Glomerular endothelial cell (primary cell): ENCODE measurements around the gene SLC35F2. TPM values are rescaled to one million over a fixed set of nuclear protein-coding genes. Genes with fewer than 3 reads are reported as not detected.
"Not testable (repeated sequence)": the region's sequence is repeated elsewhere in the genome, so short reads cannot be mapped to it uniquely, and the experiment has no call there.

Experiments used
- DNase-seq: peaks from one replicate; pipeline ENCODE4 v3.0.0-alpha.2; 2011; ENCODE audit warnings: low read depth, low spot score; ENCODE audit errors: extremely low read depth
- total RNA-seq: library from RNA; depleted of rRNA; stranded (reverse); fragments of >200 nt; gene quantifications from 2 replicates; pipeline ENCODE4 v1.2.3, GENCODE V29; 2015

The SLC35F2 gene
- total RNA-seq, result 34.1 and 47.1 TPM in 2 replicates

- peak; percentile 47 for DNase-seq
Measured at GRCh38 chr11:107858217-107859070, at the start of gene SLC35F2. TSS of gene SLC35F2 (minus strand) at chr11:107858787. CDS start at chr11:107858767, 20 bp downstream.

GRCh38 chr11:107908211-107908610 lies 49.6 kb upstream of the SLC35F2 start:
- no peak for DNase-seq

GRCh38 chr11:107898270-107898669 lies 39.7 kb upstream of the SLC35F2 start:
- peak; percentile 33 for DNase-seq

GRCh38 chr11:107882095-107882820 lies 23.7 kb upstream of the SLC35F2 start:
- no peak for DNase-seq

GRCh38 chr11:107881471-107881870 lies 22.9 kb upstream of the SLC35F2 start:
- DNase-seq, result not testable (repeated sequence)

GRCh38 chr11:107876141-107876540 lies 17.6 kb upstream of the SLC35F2 start:
- DNase-seq, result no peak

- no peak for DNase-seq
Measured at GRCh38 chr11:107864591-107864990, 6.0 kb upstream of the SLC35F2 start.

GRCh38 chr11:107860688-107861087 lies 2.1 kb upstream of the SLC35F2 start:
- DNase-seq, result no peak

- not testable (repeated sequence) for DNase-seq
Measured at GRCh38 chr11:107860240-107860620, 1.6 kb upstream of the SLC35F2 start.

GRCh38 chr11:107859459-107860239 lies 1.1 kb upstream of the SLC35F2 start:
- DNase-seq, result no peak

- DNase-seq, result no peak
Measured at GRCh38 chr11:107857550-107858216, 904 bp downstream of the SLC35F2 start.

GRCh38 chr11:107856981-107857517 lies 1.5 kb downstream of the SLC35F2 start:
- DNase-seq, result no peak

- no peak for DNase-seq
Measured at GRCh38 chr11:107856180-107856980, 2.2 kb downstream of the SLC35F2 start.

- DNase-seq, result no peak
Measured at GRCh38 chr11:107853070-107853469, 5.5 kb downstream of the SLC35F2 start.

GRCh38 chr11:107851704-107852310 lies 6.8 kb downstream of the SLC35F2 start:
- no peak for DNase-seq

- no peak for DNase-seq
Measured at GRCh38 chr11:107849790-107850189, 8.8 kb downstream of the SLC35F2 start.

- DNase-seq, result no peak
Measured at GRCh38 chr11:107848345-107848744, 10.2 kb downstream of the SLC35F2 start.

- no peak for DNase-seq
Measured at GRCh38 chr11:107847184-107847583, 11.4 kb downstream of the SLC35F2 start.

- DNase-seq, result no peak
Measured at GRCh38 chr11:107844041-107844440, 14.5 kb downstream of the SLC35F2 start.
